HuH-7.5 (cell line): Measurements from ENCODE around the gene PTPN7.

Source experiments
- DNase-seq: peaks from one replicate; pipeline ENCODE4 v3.0.0; 2011; ENCODE audit warnings: low spot score

The PTPN7 gene

GRCh38 chr1:202106340-202107254 is 53.8 kb downstream of the PTPN7 start:
- DNase-seq, result no peak

- no peak for DNase-seq
These were observed 54.6 kb downstream of the PTPN7 start for GRCh38 chr1:202105571-202106339.

DNA sequence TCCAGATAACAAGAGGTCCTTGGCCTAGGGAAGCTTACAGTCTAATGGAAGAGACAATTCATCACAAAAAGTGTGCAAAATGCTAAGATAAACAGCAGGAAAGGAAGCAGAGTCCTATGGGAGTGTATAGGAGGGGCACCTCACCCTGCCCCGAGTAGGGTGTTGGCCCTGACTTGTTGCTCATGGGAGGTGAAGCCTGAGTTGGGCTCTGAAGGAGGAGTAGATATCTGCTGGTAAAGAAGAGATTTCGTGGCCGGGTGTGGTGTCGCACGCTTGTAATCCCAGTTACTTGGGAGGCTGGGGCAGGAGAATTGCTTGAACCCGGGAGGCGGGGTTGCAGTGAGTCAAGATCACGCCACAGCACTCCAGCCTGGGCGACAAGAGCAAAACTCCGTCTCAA is 56.3 kb downstream of the PTPN7 start:
- no peak for DNase-seq

DNA sequence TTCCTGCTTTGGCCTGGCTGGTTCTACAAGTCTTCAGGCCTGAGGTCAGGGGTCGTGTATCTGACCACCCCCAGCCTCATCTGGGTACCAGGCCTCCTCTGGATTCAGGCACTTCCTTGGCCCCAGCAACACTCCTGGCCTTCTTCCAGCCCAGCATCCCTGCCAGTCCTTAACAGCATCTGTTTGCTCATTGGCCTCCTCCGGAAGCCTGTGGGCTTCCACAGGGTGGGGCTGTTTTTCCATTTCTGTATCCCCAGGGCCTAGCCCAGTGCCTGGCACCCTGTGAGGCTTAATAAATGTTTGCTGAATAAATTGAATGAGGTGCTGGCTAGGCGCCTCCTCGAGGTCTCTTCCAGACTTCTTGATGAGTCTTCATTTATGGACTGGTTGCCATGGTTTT is 59.2 kb downstream of the PTPN7 start:
- no peak for DNase-seq
